Erythroblast (primary cell): ENCODE measurements around the gene MYO1D.

ENCODE experiments used
- GATA1 ChIP-seq: IDR thresholded peaks from 2 replicates; pipeline ENCODE4 v1.6.1; 2011; ENCODE audit warnings: low read depth, mild to moderate bottlenecking, control low read depth, low read length, moderate library complexity
- POLR2A ChIP-seq: IDR thresholded peaks from 2 replicates; pipeline ENCODE4 v1.6.1; 2011; ENCODE audit warnings: mild to moderate bottlenecking, low read length

DNA sequence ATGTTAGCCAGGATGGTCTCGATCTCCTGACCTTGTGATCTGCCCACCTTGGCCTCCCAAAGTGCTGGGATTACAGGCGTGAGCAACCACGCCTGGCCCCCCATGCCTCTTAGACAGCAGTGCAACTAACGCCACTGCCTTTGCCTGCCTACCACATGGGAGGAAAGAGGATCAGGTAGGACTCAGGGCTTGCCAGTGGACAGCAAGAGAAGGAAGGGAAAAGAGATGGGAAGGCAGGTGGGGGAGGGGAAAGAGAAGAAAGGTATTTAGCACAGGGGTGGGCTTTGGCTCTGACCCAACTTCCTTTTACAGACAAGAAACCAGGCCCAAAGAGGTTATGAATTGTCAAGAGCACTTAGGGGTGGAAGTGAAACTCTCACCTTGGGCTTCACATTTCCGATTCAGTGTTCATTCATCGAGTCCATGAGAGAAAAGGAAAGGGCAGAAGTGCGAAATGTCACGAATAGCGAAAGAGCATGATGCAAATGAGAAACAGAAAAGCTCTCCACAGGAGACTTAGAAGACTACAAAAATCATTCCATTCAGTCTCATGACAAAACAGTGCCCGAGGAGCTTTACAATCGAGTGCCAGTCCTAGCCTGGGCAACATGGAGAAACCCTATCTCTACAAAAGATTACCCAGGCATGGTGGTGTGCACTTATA is 353.8 kb downstream of the MYO1D start:
- no peak for TF ChIP-seq POLR2A
- TF ChIP-seq GATA1, result no peak
